ENCODE results near the gene ZNF318.

The ZNF318 gene

DNA sequence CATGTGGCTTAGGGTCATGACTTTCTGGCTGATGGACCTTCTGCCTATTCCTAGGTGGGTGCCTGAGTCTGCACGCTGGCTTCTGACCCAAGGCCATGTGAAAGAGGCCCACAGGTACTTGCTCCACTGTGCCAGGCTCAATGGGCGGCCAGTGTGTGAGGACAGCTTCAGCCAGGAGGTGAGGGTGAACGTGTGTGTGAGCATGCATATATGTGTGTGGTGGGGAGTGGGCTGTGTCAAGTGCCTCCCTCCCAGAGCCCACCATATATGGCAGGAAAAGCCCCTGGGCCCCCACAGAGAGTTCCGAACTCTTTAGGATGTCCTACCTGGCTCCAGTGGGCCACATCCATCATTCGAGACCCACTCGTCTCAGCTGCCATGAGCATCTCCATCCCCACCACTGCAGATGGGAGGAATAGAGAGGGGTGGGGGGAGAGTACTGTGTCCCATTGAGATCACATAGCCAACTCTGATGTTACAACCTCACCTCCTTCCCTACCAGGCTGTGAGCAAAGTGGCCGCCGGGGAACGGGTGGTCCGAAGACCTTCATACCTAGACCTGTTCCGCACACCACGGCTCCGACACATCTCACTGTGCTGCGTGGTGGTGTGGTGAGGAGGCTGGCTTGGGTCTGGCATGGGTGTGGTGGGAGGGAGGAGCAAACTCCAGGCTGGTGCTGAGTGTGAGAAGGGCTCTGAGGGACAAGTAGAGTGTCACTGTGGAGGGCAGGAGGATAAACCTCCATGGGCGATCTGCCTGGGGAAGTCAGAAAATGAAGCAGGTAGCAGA is 68.2 kb downstream of the ZNF318 start:
- TF ChIP-seq GATA2 (IDR thresholded peaks at IDR 0.05; ENCODE audit: low read depth, low read length) (no peak), GATA3 (IDR thresholded peaks at IDR 0.05; ENCODE audit: low read depth, low read length) (no peak)

- peak; percentile 62 for TF ChIP-seq GATA2 (IDR thresholded peaks at IDR 0.05; ENCODE audit: low read depth, low read length)
- TF ChIP-seq GATA3 (IDR thresholded peaks at IDR 0.05; ENCODE audit: low read depth, low read length) = no peak
These were observed 69.8 kb downstream of the ZNF318 start for GRCh38 chr6:43299338-43300293.

- TF ChIP-seq GATA2 (IDR thresholded peaks at IDR 0.05; ENCODE audit: low read depth, low read length) (no peak), GATA3 (IDR thresholded peaks at IDR 0.05; ENCODE audit: low read depth, low read length) (no peak)
These were observed 70.7 kb downstream of the ZNF318 start for GRCh38 chr6:43298565-43299337.

DNA sequence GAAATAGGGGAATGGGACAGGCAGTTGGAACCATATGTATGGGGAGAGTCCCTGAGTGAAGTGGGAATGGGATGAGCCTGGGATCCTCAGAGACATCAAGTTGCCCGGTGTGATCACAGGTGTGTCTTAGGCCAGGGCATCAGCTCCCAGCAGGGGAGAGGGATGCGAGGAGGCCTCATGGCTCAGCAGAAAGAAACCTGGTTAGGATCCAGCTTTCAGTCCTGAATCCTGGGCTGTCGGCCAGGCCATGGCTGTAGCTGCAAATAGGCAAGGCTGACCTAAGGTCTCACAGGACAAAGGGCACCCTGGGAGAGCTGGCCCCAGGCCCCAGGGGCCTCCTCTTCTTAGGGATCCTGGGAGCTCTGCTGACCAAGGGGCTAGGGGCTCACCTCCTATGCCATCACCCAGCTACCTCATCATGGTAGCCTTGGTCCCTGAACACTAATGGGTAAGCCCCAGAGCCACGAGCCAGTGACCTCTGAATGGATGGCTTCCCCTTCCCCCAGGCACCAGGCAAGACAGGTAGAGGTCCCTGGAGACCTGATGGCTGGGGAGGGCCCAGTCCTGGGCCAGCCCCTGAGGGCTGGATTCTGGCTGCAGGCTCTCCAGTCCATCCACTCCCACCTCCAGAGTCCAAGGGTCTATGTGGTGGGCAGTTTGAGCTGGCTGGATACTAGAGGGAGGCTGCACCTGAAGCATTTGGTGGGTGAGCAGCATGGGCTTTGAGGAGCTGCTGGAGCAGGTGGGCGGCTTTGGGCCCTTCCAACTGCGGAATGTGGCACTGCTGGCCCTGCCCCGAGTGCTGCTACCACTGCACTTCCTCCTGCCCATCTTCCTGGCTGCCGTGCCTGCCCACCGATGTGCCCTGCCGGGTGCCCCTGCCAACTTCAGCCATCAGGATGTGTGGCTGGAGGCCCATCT is 71.5 kb downstream of the ZNF318 start, which contains the start of gene SLC22A7:
Gene SLC22A7, plus strand, starts transcription at position 617 of the 921 bp plus-strand sequence. Its CDS starts 99 bp downstream, at position 716.
- TF ChIP-seq GATA3 (IDR thresholded peaks at IDR 0.05; ENCODE audit: low read depth, low read length) = no peak
- TF ChIP-seq GATA2 (IDR thresholded peaks at IDR 0.05; ENCODE audit: low read depth, low read length) = no peak

GRCh38 chr6:43296780-43297497 is 72.5 kb downstream of the ZNF318 start:
- TF ChIP-seq GATA2 (IDR thresholded peaks at IDR 0.05; ENCODE audit: low read depth, low read length) = no peak
- no peak for TF ChIP-seq GATA3 (IDR thresholded peaks at IDR 0.05; ENCODE audit: low read depth, low read length)

GRCh38 chr6:43295456-43295855 is 74.0 kb downstream of the ZNF318 start:
- no peak for TF ChIP-seq GATA3 (IDR thresholded peaks at IDR 0.05; ENCODE audit: low read depth, low read length)
- no peak for TF ChIP-seq GATA2 (IDR thresholded peaks at IDR 0.05; ENCODE audit: low read depth, low read length)

DNA sequence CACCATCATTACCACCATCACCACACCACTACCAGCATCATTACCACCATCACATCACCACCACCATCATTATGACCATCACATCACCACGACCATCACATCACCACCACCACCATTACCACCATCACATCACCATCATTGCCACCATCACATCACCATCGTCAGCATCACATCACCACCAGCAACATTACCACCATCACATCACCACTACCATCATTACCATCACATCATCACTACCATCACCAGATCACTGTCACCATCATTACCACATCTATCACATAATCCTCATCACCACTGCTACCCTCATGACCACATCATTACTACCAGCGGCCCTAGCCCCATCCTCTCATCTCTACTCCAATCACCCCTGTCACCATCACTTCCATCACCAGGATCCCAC is 74.9 kb downstream of the ZNF318 start:
- TF ChIP-seq GATA3 (IDR thresholded peaks at IDR 0.05; ENCODE audit: low read depth, low read length) = no peak
- TF ChIP-seq GATA2 (IDR thresholded peaks at IDR 0.05; ENCODE audit: low read depth, low read length) = no peak

DNA sequence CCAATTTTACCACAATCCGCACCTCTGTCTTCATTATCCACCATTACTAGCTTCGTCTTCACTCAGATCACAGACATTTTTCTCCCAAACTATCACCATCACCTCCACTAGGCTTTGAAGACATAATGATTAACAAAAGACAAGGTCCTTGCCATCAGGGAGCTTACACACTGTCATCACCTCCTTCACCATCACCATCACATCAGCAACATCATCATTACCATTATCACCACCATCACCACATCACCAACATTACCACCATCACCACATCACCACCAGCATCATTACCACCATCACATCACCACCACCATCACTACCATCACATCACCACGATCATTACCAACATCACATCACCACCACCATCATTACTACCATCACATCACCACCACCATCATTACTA is 75.7 kb downstream of the ZNF318 start:
- no peak for TF ChIP-seq GATA3 (IDR thresholded peaks at IDR 0.05; ENCODE audit: low read depth, low read length)
- TF ChIP-seq GATA2 (IDR thresholded peaks at IDR 0.05; ENCODE audit: low read depth, low read length) = no peak

DNA sequence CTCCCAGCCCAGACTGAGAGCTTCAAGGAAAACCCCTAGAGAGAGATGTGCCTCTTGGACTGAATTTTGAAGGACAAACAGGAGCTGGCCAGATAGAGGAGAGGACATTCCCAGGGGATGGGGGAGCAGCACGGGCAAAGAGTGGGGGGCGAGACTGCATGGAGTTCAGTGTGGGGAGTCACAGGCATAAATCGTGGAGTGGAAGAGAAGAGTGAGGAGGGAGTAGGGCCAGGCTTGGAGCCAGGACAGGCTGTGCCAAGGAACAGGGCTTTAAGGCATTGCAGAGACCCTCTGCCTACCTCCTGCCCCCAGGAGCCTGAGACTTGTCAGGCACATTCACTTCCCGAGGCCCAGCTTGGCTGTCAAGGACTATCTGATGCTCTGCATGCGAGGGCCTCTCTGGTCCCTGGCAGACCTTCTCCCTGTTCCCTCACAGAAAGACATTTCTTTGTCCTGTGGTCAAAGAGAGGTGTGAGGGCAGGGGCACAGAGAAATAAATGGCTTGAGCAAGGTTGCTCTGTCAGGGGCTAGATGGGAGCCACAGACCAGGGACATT is 76.6 kb downstream of the ZNF318 start:
- TF ChIP-seq GATA2 (IDR thresholded peaks at IDR 0.05; ENCODE audit: low read depth, low read length) = no peak
- no peak for TF ChIP-seq GATA3 (IDR thresholded peaks at IDR 0.05; ENCODE audit: low read depth, low read length)

GRCh38 chr6:43292341-43292740 is 77.1 kb downstream of the ZNF318 start:
- TF ChIP-seq GATA2 (IDR thresholded peaks at IDR 0.05; ENCODE audit: low read depth, low read length) = no peak
- TF ChIP-seq GATA3 (IDR thresholded peaks at IDR 0.05; ENCODE audit: low read depth, low read length) = no peak

DNA sequence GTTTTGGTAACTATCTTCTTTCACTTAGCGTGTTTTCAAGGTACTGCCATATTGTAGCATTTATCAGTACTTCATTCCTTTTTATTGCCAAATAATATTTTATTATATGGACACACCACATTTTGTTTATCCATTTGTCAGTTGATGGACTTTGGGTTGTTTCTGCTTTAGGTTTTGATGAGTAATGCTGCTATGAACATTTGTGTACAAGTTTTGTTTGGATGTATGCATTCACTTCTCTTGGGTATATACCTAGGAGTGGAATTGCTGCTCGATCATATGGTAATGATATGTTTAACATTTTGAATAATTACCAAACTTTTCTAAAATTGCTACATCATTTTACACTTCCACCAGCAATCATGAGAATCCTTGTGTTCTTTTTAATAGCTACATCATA is 77.7 kb downstream of the ZNF318 start:
- TF ChIP-seq GATA3 (IDR thresholded peaks at IDR 0.05; ENCODE audit: low read depth, low read length) (no peak), GATA2 (IDR thresholded peaks at IDR 0.05; ENCODE audit: low read depth, low read length) (no peak)

DNA sequence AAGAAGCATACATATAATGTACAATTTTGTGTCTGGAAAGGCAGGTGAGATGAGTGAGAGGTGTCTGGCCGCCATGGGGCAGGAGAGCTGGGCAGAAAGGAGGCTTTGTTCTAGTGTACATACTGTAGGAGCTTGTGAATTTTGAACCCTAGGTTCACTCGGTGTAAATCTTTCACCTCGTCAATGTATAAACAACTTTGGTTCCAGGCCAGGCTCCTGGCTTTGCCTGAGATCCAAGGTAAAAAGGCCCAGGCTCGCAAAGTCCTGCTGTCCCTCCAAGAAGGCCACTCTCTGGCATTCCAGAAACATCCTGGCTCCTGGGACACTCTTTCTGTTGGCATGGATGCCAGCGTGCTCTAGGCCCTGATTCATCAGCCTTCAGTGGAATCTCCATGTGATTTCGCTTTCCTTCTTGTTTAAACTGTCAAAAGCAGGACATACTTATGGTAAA is 78.5 kb downstream of the ZNF318 start:
- TF ChIP-seq GATA3 (IDR thresholded peaks at IDR 0.05; ENCODE audit: low read depth, low read length) = no peak
- no peak for TF ChIP-seq GATA2 (IDR thresholded peaks at IDR 0.05; ENCODE audit: low read depth, low read length)
